ENCODE results near the gene CAST.

Gene CAST

GRCh38 chr5:96822686-96823459 lies 160.7 kb downstream of the CAST start:
- no peak for DNase-seq (ENCODE audit: low read depth)

GRCh38 chr5:96823900-96824380 lies 161.8 kb downstream of the CAST start:
- DNase-seq (ENCODE audit: low read depth) = no peak

Data from activated T-cell treated with anti-CD3 and anti-CD28 coated beads for 24 hours (primary cell).